Vagina (tissue), 2 donors: Measurements from ENCODE around the gene ADAMTSL3.

Source experiments
- CTCF ChIP-seq, 3 experiments: fragments of 450-650 bp in 2 of 3; fragments of 200-600 bp in 1 of 3; sonication (generic) in 1 of 3; IDR thresholded peaks; one replicate each; pipeline ENCODE4 v1.5.1; 2017 to 2019; ENCODE audit warnings: antibody characterized with exemption in 3 of 3, mild to moderate bottlenecking in 2 of 3, moderate library complexity in 2 of 3
- POLR2A ChIP-seq, 2 donors: fragments of 450-650 bp; IDR thresholded peaks; one replicate each; pipeline ENCODE4 v1.6.1; 2017; ENCODE audit warnings: antibody characterized with exemption in 2 of 2, mild to moderate bottlenecking in 2 of 2, moderate library complexity in 2 of 2

GRCh38 chr15:83959477-83959876 is 305.6 kb downstream of the ADAMTSL3 start:
- TF ChIP-seq CTCF (IDR thresholded peaks at IDR 0.05) (no peak), POLR2A (IDR thresholded peaks at IDR 0.05) (no peak)
